ENCODE data around the gene ARHGAP26. TPM values are rescaled to one million over a fixed set of nuclear protein-coding genes. Genes with fewer than 3 reads are reported as not detected.

The ARHGAP26 gene
- total RNA-seq, 2 donors from 2014 or later, result 27.5 to 80.7 TPM

DNA sequence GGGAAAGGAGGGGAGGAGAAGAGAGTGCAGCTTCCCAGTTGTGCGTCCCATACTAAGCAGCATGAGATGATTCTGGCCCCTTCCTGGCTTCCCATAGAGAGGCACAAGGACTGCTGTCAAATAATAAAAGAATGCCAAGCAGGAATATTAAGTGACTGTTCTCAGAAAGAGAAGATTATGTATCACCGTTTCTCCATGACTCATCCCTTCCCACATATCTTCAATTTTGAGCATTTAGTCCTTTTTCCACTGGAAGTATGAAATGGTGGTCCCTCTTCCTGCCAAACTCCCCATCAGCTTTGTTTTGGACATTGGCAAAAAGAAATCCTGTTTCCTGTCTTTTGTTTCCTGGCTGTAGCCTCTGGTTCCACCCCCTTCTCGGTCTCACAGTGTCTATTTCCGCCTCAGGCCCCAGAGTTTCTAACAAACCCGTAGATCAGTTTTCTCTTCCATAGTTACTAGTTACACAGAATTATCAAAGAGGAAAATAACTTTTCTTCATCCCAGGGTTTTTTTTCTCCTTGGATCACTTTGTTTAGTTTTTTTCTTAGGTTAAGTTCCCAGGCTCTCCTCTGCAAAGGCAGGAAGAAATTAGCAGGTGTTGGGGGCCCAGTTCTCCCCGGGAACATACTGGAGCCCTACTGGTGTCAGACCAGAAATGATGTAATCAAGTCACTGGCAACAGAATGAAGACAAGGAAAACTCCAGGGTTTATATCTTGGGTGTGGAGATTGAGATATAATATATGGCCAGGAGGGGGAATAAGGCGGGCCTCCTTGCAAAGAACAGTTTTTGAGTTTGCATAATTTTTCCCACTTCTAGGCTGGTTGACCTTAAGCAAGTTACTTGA is 26.4 kb upstream of the ARHGAP26 start:
- ATAC-seq (ENCODE audit: insufficient number of reproducible peaks, low FRiP score, low read depth), result peak; percentile 9
- Histone ChIP-seq H3K4me1 (ENCODE audit: control insufficient read depth in 1 of 2, low read depth in 2 of 2) (peaks cover 8 to 36% of the 10 kb centered on the region in 2 donors), H3K9me3 (no peaks in the 10 kb centered on the region), H3K27ac (peak overlapping the region; percentile 12 to 24), H3K4me3 (no peak overlapping the region), H3K27me3 (replicated peaks; ENCODE audit: insufficient read depth) (no peaks in the 10 kb centered on the region), H3K36me3 (no peaks in the 10 kb centered on the region)
- TF ChIP-seq, protein P1, sequence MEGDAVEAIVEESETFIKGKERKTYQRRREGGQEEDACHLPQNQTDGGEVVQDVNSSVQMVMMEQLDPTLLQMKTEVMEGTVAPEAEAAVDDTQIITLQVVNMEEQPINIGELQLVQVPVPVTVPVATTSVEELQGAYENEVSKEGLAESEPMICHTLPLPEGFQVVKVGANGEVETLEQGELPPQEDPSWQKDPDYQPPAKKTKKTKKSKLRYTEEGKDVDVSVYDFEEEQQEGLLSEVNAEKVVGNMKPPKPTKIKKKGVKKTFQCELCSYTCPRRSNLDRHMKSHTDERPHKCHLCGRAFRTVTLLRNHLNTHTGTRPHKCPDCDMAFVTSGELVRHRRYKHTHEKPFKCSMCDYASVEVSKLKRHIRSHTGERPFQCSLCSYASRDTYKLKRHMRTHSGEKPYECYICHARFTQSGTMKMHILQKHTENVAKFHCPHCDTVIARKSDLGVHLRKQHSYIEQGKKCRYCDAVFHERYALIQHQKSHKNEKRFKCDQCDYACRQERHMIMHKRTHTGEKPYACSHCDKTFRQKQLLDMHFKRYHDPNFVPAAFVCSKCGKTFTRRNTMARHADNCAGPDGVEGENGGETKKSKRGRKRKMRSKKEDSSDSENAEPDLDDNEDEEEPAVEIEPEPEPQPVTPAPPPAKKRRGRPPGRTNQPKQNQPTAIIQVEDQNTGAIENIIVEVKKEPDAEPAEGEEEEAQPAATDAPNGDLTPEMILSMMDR (IDR thresholded peaks at IDR 0.05), result no peak
- no peak for DNase-seq (ENCODE audit: low spot score)

DNA sequence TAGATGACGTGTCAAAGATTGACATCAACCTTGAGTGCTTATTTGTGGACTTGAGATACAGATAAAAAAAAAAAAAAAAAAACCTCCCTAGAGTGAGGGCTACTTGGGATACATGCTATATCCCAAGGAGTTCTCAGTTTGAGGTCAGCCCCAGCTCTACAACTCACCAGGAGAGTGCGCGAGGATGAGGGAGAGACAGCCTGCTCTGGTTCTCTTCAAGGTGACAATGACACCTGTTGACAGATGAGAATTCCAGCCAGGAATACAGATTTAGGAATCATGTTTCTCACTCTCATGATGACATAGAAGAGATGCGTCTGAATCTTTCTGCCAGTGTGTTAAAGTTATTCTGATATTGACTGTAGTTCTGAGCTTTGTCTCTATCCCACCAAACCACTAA is 24.9 kb upstream of the ARHGAP26 start:
- no peak for DNase-seq (ENCODE audit: low spot score)
- Histone ChIP-seq H3K9me3 (no peaks in the 10 kb centered on the region), H3K27me3 (replicated peaks; ENCODE audit: insufficient read depth) (no peaks in the 10 kb centered on the region), H3K27ac (no peak overlapping the region), H3K36me3 (no peaks in the 10 kb centered on the region), H3K4me1 (ENCODE audit: control insufficient read depth in 1 of 2, low read depth in 2 of 2) (peaks cover 11 to 51% of the 10 kb centered on the region in 2 donors), H3K4me3 (no peak overlapping the region)
- no peak for ATAC-seq (ENCODE audit: insufficient number of reproducible peaks, low FRiP score, low read depth)
- TF ChIP-seq, protein P1 (IDR thresholded peaks at IDR 0.05), result no peak

- ATAC-seq (ENCODE audit: insufficient number of reproducible peaks, low FRiP score, low read depth), result no peak
- TF ChIP-seq, protein P1 (IDR thresholded peaks at IDR 0.05), result no peak
- no peaks in the 10 kb centered on the region for H3K27me3 ChIP-seq (replicated peaks; ENCODE audit: insufficient read depth)
- no peaks in the 10 kb centered on the region for H3K9me3 ChIP-seq
- H3K27ac ChIP-seq, result peak overlapping the region in 1 of 2 donors; percentile 10
- no peak overlapping the region for H3K4me3 ChIP-seq
- DNase-seq (ENCODE audit: low spot score), result no peak
- peaks cover 22 to 66% of the 10 kb centered on the region in 2 donors for H3K4me1 ChIP-seq (ENCODE audit: control insufficient read depth in 1 of 2, low read depth in 2 of 2)
- no peaks in the 10 kb centered on the region for H3K36me3 ChIP-seq
Measured at GRCh38 chr5:142746532-142747433, 23.4 kb upstream of the ARHGAP26 start.

DNA sequence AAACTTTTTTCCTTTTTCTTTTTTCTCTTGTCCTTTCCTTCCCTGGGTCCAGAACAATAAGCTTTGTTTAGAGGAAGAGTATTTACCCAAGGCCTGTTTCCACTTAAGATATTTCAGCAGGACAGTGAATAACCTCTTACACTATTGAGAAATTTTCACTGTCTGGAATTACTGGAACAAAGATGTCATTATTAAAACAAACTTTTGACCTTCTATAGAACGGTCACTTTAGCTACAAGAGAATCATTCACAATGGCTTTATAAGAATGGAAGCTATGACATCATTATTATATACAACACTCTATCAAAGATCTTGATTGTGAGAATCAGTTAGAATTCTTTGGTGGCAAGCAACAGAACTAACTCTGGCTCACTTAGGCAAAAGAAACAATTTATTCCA is 22.0 kb upstream of the ARHGAP26 start:
- H3K27ac ChIP-seq, result no peak overlapping the region
- ATAC-seq (ENCODE audit: insufficient number of reproducible peaks, low FRiP score, low read depth) (no peak), DNase-seq (ENCODE audit: low spot score) (no peak)
- H3K4me1 ChIP-seq (ENCODE audit: control insufficient read depth in 1 of 2, low read depth in 2 of 2), result peaks cover 36 to 79% of the 10 kb centered on the region in 2 donors
- no peaks in the 10 kb centered on the region for H3K36me3 ChIP-seq
- H3K9me3 ChIP-seq, result no peaks in the 10 kb centered on the region
- TF ChIP-seq, protein P1 (IDR thresholded peaks at IDR 0.05), result no peak
- H3K4me3 ChIP-seq, result no peak overlapping the region
- no peaks in the 10 kb centered on the region for H3K27me3 ChIP-seq (replicated peaks; ENCODE audit: insufficient read depth)

Data from thoracic aorta (tissue), 2 donors.